ENCODE measurements around the gene FCN1. TPM values are rescaled to one million over a fixed set of nuclear protein-coding genes. Genes with fewer than 3 reads are reported as not detected.

FCN1 gene
- total and polyA plus RNA-seq, 2 donors (not counting 1 experiment from before 2014, with no cell fraction given), result not detected

GRCh38 chr9:134863941-134864820, 53.5 kb downstream of the FCN1 start:
- H3K9me3 ChIP-seq (ENCODE audit: control insufficient read depth, insufficient read depth, low read depth, low read length), result no peaks in the 10 kb centered on the region
- H3K4me1 ChIP-seq (ENCODE audit: control insufficient read depth, extremely low read depth, insufficient read depth, low read length), result no peaks in the 10 kb centered on the region
- H4K20me1 ChIP-seq (ENCODE audit: control insufficient read depth, extremely low read depth, insufficient read depth, low read length), result no peaks in the 10 kb centered on the region
- no peak for DNase-seq (ENCODE audit: low read depth in 2 of 2)
- TF ChIP-seq EZH2 (IDR thresholded peaks at IDR 0.05; ENCODE audit: low read length, missing control alignments) (no peak), CTCF (conservative IDR thresholded peaks at IDR 0.05 in 1 of 2, IDR thresholded peaks at IDR 0.05 in 1 of 2; ENCODE audit: low read depth in 1 of 2, low read length in 2 of 2) (no peak)
- no peak overlapping the region for H3K4me3 ChIP-seq (replicated peaks in 1 of 4; ENCODE audit: control extremely low read depth in 1 of 4, insufficient read depth in 1 of 4, low read depth in 3 of 4, low read length in 4 of 4)
- H3K79me2 ChIP-seq (ENCODE audit: control insufficient read depth, insufficient read depth, low read length), result no peaks in the 10 kb centered on the region
- no peaks in the 10 kb centered on the region for H3K36me3 ChIP-seq (ENCODE audit: control insufficient read depth, insufficient read depth, low read length)
- H3K9ac ChIP-seq (ENCODE audit: insufficient read depth, low read length), result no peak overlapping the region
- no peak overlapping the region for H3K4me2 ChIP-seq (ENCODE audit: extremely low read depth, insufficient read depth, low read length)
- H2AFZ ChIP-seq (ENCODE audit: low read length), result no peak overlapping the region
- no peak overlapping the region for H3K27ac ChIP-seq (ENCODE audit: insufficient read depth, low read length)
- no peaks in the 10 kb centered on the region for H3K27me3 ChIP-seq (ENCODE audit: control insufficient read depth, insufficient read depth, low read length)

GRCh38 chr9:134863306-134863902, 54.3 kb downstream of the FCN1 start:
- no peak for DNase-seq (ENCODE audit: low read depth in 2 of 2)
- Histone ChIP-seq H4K20me1 (ENCODE audit: control insufficient read depth, extremely low read depth, insufficient read depth, low read length) (no peaks in the 10 kb centered on the region), H3K4me2 (ENCODE audit: extremely low read depth, insufficient read depth, low read length) (no peak overlapping the region), H3K4me1 (ENCODE audit: control insufficient read depth, extremely low read depth, insufficient read depth, low read length) (no peaks in the 10 kb centered on the region), H3K36me3 (ENCODE audit: control insufficient read depth, insufficient read depth, low read length) (no peaks in the 10 kb centered on the region), H2AFZ (ENCODE audit: low read length) (no peak overlapping the region), H3K27ac (ENCODE audit: insufficient read depth, low read length) (no peak overlapping the region), H3K27me3 (ENCODE audit: control insufficient read depth, insufficient read depth, low read length) (no peaks in the 10 kb centered on the region), H3K9me3 (ENCODE audit: control insufficient read depth, insufficient read depth, low read depth, low read length) (no peaks in the 10 kb centered on the region), H3K4me3 (replicated peaks in 1 of 4; ENCODE audit: control extremely low read depth in 1 of 4, insufficient read depth in 1 of 4, low read depth in 3 of 4, low read length in 4 of 4) (no peak overlapping the region), H3K9ac (ENCODE audit: insufficient read depth, low read length) (no peak overlapping the region), H3K79me2 (ENCODE audit: control insufficient read depth, insufficient read depth, low read length) (no peaks in the 10 kb centered on the region)
- TF ChIP-seq EZH2 (IDR thresholded peaks at IDR 0.05; ENCODE audit: low read length, missing control alignments), result no peak
- TF ChIP-seq CTCF (conservative IDR thresholded peaks at IDR 0.05 in 1 of 2, IDR thresholded peaks at IDR 0.05 in 1 of 2; ENCODE audit: low read depth in 1 of 2, low read length in 2 of 2), result no peak

GRCh38 chr9:134861595-134862334, 55.9 kb downstream of the FCN1 start:
- Histone ChIP-seq H3K4me1 (ENCODE audit: control insufficient read depth, extremely low read depth, insufficient read depth, low read length) (no peaks in the 10 kb centered on the region), H3K4me2 (ENCODE audit: extremely low read depth, insufficient read depth, low read length) (no peak overlapping the region), H2AFZ (ENCODE audit: low read length) (no peak overlapping the region), H3K79me2 (ENCODE audit: control insufficient read depth, insufficient read depth, low read length) (no peaks in the 10 kb centered on the region), H3K9me3 (ENCODE audit: control insufficient read depth, insufficient read depth, low read depth, low read length) (no peaks in the 10 kb centered on the region), H3K27me3 (ENCODE audit: control insufficient read depth, insufficient read depth, low read length) (peaks cover 2% of the 10 kb centered on the region), H4K20me1 (ENCODE audit: control insufficient read depth, extremely low read depth, insufficient read depth, low read length) (no peaks in the 10 kb centered on the region), H3K27ac (ENCODE audit: insufficient read depth, low read length) (no peak overlapping the region), H3K9ac (ENCODE audit: insufficient read depth, low read length) (no peak overlapping the region), H3K36me3 (ENCODE audit: control insufficient read depth, insufficient read depth, low read length) (no peaks in the 10 kb centered on the region), H3K4me3 (replicated peaks in 1 of 4; ENCODE audit: control extremely low read depth in 1 of 4, insufficient read depth in 1 of 4, low read depth in 3 of 4, low read length in 4 of 4) (no peak overlapping the region)
- peak in 1 of 2 donors; percentile 31 for DNase-seq (ENCODE audit: low read depth in 2 of 2)
- no peak for TF ChIP-seq EZH2 (IDR thresholded peaks at IDR 0.05; ENCODE audit: low read length, missing control alignments)
- TF ChIP-seq CTCF (conservative IDR thresholded peaks at IDR 0.05 in 1 of 2, IDR thresholded peaks at IDR 0.05 in 1 of 2; ENCODE audit: low read depth in 1 of 2, low read length in 2 of 2), result no peak

Data from fibroblast of lung (primary cell).